Measurements from ENCODE around the gene ADRB2. TPM values are rescaled to one million over a fixed set of nuclear protein-coding genes. Genes with fewer than 3 reads are reported as not detected.

ADRB2 gene
- total RNA-seq, 2 experiments from 2014 or later: 0.81 to 0.98 TPM

- intact Hi-C loops (cut with micrococcal nuclease): no loop called here
- ATAC-seq (no peak), DNase-seq (no peak)
- peaks cover 63% of the 10 kb centered on the region for H3K4me1 Mint-ChIP-seq (ENCODE audit: low read depth)
- H3K27me3 Mint-ChIP-seq: no peaks in the 10 kb centered on the region
- no peak overlapping the region for H3K4me3 Mint-ChIP-seq
- POLR2A ChIA-PET: interaction anchor here (0.6 to 0.7 kb wide), 2 partner anchors 9 to 16 kb away, joined by 3 to 4 read pairs; no protein-coding TSS in a partner anchor
- CTCF ChIA-PET: interaction anchor here (1.3 to 1.5 kb wide), 3 partner anchors 17 to 67 kb away, joined by 3 read pairs; no protein-coding TSS in a partner anchor
- H3K36me3 Mint-ChIP-seq (ENCODE audit: low read depth): no peaks in the 10 kb centered on the region
- no peak for TF ChIP-seq CTCF (IDR thresholded peaks at IDR 0.05)
- no peak overlapping the region for H3K27ac Mint-ChIP-seq
- peaks cover 1% of the 10 kb centered on the region for H3K9me3 Mint-ChIP-seq
These were observed 18.6 kb upstream of the ADRB2 start for GRCh38 chr5:148807851-148808250.

GRCh38 chr5:148808864-148809642, 17.4 kb upstream of the ADRB2 start:
- peak; percentile 74 for ATAC-seq
- intact Hi-C loops (cut with micrococcal nuclease): no loop called here
- Mint-ChIP-seq H3K27me3 (no peaks in the 10 kb centered on the region), H3K27ac (peak overlapping the region; percentile 75), H3K4me1 (ENCODE audit: low read depth) (peaks cover 57% of the 10 kb centered on the region), H3K36me3 (ENCODE audit: low read depth) (no peaks in the 10 kb centered on the region), H3K9me3 (no peaks in the 10 kb centered on the region), H3K4me3 (peak overlapping the region; percentile 64)
- POLR2A ChIA-PET: no interaction called here
- CTCF ChIA-PET: interaction anchor here (1.3 to 1.4 kb wide), 2 partner anchors 18 to 68 kb away, joined by 3 read pairs; no protein-coding TSS in a partner anchor
- peak; percentile 55 for DNase-seq
- no peak for TF ChIP-seq CTCF (IDR thresholded peaks at IDR 0.05)

- peak overlapping the region; percentile 64 for H3K4me3 Mint-ChIP-seq
- TF ChIP-seq CTCF (IDR thresholded peaks at IDR 0.05): no peak
These were observed 16.5 kb upstream of the ADRB2 start for GRCh38 chr5:148809781-148810524.

GRCh38 chr5:148810823-148811222, 15.6 kb upstream of the ADRB2 start:
- ChIA-PET CTCF (interaction anchor here (0.9 to 3.2 kb wide), 2 partner anchors 10 to 79 kb away, joined by 3 to 29 read pairs; no protein-coding TSS in a partner anchor), POLR2A (interaction anchor here (1.1 kb wide), 1 partner anchor 22 kb away, joined by 3 read pairs; no protein-coding TSS in a partner anchor)
- intact Hi-C loops (cut with micrococcal nuclease): no loop called here
- peaks cover 42% of the 10 kb centered on the region for H3K4me1 Mint-ChIP-seq (ENCODE audit: low read depth)
- ATAC-seq: no peak
- H3K4me3 Mint-ChIP-seq: no peak overlapping the region
- DNase-seq: no peak
- H3K36me3 Mint-ChIP-seq (ENCODE audit: low read depth): no peaks in the 10 kb centered on the region
- H3K27ac Mint-ChIP-seq: no peak overlapping the region
- no peak for TF ChIP-seq CTCF (IDR thresholded peaks at IDR 0.05)
- H3K9me3 Mint-ChIP-seq: no peaks in the 10 kb centered on the region
- H3K27me3 Mint-ChIP-seq: no peaks in the 10 kb centered on the region

More at GRCh38 chr5:148809781-148810524, 16.5 kb upstream of the ADRB2 start:
- Mint-ChIP-seq H3K36me3 (ENCODE audit: low read depth) (no peaks in the 10 kb centered on the region), H3K9me3 (no peaks in the 10 kb centered on the region), H3K27ac (peak overlapping the region; percentile 75), H3K4me1 (ENCODE audit: low read depth) (peaks cover 50% of the 10 kb centered on the region), H3K27me3 (no peaks in the 10 kb centered on the region)
- ChIA-PET POLR2A (interaction anchor here (0.6 kb wide), 1 partner anchor 77 kb away, joined by 3 read pairs; no protein-coding TSS in a partner anchor), CTCF (interaction anchor here (3.2 kb wide), 1 partner anchor 11 kb away, joined by 29 read pairs; no protein-coding TSS in a partner anchor)
- DNase-seq (no peak), ATAC-seq (no peak)
- intact Hi-C loops (cut with micrococcal nuclease): no loop called here
